Hepatocyte (in vitro differentiated cells): ENCODE data around the gene PATL1.

Experiments
- EZH2 ChIP-seq: fragments of 200-600 bp; sonication (generic); IDR thresholded peaks from 2 replicates; pipeline ENCODE4 v1.6.1; 2016; ENCODE audit warnings: antibody characterized with exemption, mild to moderate bottlenecking, borderline replicate concordance
- EZH2phosphoT487 ChIP-seq: fragments of 200-600 bp; sonication (generic); IDR thresholded peaks from one replicate; pipeline ENCODE4 v1.6.1; 2018; ENCODE audit warnings: antibody characterized with exemption, mild to moderate bottlenecking, low read depth, moderate library complexity; ENCODE audit not compliant: unreplicated experiment, severe bottlenecking
- TF ChIP-seq, protein P1 (sequence below): fragments of 200-600 bp; sonication (generic); IDR thresholded peaks from 2 replicates; pipeline ENCODE4 v1.5.1; 2016; ENCODE audit warnings: antibody characterized with exemption, mild to moderate bottlenecking; ENCODE audit not compliant: poor library complexity

DNA sequence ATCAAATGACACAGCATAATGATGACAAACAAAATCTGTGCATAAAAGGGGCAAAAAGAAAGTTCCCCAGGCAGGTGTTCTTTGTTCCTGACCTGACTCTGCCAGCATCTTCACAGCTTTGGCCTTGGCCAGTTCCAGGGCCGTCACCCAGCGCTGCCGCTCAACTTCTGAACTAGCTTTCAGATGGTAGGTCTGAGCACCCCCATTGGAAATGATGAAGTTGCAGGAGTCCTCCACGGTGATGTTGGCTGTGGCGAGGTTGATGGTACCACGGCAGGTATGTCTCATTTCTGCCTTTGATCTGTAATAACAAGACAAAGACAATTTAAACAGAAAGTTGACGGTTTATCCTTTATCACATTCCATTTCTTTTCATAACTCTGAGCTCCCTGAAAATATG, 58.5 kb downstream of the PATL1 start:
- TF ChIP-seq, protein P1, sequence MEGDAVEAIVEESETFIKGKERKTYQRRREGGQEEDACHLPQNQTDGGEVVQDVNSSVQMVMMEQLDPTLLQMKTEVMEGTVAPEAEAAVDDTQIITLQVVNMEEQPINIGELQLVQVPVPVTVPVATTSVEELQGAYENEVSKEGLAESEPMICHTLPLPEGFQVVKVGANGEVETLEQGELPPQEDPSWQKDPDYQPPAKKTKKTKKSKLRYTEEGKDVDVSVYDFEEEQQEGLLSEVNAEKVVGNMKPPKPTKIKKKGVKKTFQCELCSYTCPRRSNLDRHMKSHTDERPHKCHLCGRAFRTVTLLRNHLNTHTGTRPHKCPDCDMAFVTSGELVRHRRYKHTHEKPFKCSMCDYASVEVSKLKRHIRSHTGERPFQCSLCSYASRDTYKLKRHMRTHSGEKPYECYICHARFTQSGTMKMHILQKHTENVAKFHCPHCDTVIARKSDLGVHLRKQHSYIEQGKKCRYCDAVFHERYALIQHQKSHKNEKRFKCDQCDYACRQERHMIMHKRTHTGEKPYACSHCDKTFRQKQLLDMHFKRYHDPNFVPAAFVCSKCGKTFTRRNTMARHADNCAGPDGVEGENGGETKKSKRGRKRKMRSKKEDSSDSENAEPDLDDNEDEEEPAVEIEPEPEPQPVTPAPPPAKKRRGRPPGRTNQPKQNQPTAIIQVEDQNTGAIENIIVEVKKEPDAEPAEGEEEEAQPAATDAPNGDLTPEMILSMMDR: no peak
- TF ChIP-seq EZH2 (no peak), EZH2phosphoT487 (no peak)
